Retinal pigment epithelial cell (primary cell): ENCODE results near the gene CIPC.

Source experiments
- DNase-seq: peaks from one replicate; pipeline ENCODE4 v3.0.0-alpha.2; 2010; ENCODE audit warnings: low read depth
- H3K4me3 ChIP-seq: 2 replicates; pipeline ENCODE4 v1.5.1; 2011; ENCODE audit warnings: mild to moderate bottlenecking, low read length, control low read depth, moderate library complexity
- TF ChIP-seq, protein P1 (sequence below): conservative IDR thresholded peaks from 2 replicates; pipeline ENCODE4 v1.5.1; 2011; ENCODE audit warnings: low read depth, low read length, control low read depth, inconsistent platforms

CIPC gene, protein sequence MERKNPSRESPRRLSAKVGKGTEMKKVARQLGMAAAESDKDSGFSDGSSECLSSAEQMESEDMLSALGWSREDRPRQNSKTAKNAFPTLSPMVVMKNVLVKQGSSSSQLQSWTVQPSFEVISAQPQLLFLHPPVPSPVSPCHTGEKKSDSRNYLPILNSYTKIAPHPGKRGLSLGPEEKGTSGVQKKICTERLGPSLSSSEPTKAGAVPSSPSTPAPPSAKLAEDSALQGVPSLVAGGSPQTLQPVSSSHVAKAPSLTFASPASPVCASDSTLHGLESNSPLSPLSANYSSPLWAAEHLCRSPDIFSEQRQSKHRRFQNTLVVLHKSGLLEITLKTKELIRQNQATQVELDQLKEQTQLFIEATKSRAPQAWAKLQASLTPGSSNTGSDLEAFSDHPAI

DNA sequence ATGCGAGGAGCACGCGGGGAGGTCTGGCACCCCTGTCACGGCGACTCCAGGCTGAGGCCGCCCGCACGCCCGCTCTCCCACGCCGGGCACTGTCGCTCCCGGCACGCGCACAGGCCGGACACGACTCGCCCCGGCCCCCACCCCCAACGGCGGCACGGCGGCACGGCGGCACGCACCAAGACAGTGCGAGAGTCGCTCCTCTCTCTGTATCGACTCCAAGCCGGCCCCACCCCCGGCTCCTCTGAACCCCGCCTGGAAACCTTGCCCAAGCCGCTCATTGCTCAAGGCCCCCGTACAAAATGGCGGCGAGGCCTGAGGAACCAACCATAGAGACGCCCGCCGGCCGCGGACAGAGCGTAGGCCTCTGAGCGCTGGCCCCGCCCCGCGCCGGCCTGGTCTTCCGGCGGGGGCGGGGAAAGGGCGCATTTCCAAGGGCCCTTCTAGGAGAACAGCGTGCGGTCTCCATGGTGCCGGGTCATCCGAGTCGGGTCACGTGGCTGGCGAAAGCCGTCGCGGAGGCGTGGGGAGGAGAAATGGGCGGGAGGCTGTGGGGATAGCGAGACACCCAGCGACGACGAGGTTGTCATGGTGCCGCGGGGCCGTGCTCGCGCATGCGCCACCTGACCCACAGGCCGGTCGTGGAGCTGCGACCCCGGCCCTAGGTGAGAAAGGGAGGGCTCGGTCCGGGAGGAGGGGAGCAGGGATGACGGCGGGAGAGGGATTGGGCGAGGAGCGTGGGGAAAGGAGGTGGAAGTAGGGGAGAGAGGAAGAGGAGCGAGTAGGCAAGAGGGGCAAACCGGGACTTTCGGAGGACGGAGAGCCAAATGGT lies at the start of gene CIPC:
TSS of gene CIPC (plus strand) at position 559 of the 829 bp plus-strand sequence. CDS start 7,451 bp downstream, outside the sequence.
- peak; percentile 94 for DNase-seq
- TF ChIP-seq, protein P1, sequence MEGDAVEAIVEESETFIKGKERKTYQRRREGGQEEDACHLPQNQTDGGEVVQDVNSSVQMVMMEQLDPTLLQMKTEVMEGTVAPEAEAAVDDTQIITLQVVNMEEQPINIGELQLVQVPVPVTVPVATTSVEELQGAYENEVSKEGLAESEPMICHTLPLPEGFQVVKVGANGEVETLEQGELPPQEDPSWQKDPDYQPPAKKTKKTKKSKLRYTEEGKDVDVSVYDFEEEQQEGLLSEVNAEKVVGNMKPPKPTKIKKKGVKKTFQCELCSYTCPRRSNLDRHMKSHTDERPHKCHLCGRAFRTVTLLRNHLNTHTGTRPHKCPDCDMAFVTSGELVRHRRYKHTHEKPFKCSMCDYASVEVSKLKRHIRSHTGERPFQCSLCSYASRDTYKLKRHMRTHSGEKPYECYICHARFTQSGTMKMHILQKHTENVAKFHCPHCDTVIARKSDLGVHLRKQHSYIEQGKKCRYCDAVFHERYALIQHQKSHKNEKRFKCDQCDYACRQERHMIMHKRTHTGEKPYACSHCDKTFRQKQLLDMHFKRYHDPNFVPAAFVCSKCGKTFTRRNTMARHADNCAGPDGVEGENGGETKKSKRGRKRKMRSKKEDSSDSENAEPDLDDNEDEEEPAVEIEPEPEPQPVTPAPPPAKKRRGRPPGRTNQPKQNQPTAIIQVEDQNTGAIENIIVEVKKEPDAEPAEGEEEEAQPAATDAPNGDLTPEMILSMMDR: no peak
- peak within 1 kb of the TSS; percentile 96 for H3K4me3 ChIP-seq

GRCh38 chr14:77051116-77051515 lies 46.9 kb upstream of the CIPC start:
- no peak overlapping the region for H3K4me3 ChIP-seq
- TF ChIP-seq, protein P1: no peak
- DNase-seq: no peak

DNA sequence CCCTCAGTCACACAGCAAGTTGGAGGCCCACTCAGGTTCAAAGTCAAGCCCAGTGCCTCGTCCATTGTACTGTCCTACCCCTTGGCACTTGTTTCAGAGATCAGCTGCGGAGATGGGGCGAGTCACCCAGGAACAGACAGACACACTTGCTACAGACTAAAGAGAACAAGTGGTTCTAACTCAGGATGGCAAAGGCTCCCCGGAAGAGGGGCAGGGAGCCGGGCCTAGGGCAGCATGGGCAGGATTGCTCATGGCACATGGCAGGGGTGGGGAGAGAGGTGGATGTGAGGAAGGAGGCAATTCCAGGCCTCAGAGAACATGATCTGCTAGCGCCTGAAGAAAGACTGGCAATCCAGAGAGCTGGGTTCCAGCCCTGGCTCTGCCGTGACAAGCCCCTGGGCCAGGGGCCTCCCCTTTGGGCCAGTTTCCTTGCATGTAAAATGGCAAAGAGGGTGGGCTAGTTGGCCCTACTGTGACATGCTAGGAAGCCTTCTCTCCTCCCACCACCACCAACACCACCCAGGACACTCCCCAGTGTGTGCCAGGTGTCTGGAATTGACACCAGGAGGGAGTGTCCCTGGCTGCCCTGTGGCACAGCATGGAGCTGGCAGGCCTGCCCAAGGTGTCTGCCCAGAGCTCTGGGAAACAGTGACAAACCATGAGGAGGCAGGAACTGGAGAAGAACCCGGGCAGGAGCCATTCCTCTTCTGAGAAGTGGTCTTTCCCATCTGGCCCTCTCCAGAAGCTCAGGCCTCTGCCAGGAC lies 45.6 kb upstream of the CIPC start:
- H3K4me3 ChIP-seq: no peak overlapping the region
- TF ChIP-seq, protein P1: no peak
- DNase-seq: no peak

DNA sequence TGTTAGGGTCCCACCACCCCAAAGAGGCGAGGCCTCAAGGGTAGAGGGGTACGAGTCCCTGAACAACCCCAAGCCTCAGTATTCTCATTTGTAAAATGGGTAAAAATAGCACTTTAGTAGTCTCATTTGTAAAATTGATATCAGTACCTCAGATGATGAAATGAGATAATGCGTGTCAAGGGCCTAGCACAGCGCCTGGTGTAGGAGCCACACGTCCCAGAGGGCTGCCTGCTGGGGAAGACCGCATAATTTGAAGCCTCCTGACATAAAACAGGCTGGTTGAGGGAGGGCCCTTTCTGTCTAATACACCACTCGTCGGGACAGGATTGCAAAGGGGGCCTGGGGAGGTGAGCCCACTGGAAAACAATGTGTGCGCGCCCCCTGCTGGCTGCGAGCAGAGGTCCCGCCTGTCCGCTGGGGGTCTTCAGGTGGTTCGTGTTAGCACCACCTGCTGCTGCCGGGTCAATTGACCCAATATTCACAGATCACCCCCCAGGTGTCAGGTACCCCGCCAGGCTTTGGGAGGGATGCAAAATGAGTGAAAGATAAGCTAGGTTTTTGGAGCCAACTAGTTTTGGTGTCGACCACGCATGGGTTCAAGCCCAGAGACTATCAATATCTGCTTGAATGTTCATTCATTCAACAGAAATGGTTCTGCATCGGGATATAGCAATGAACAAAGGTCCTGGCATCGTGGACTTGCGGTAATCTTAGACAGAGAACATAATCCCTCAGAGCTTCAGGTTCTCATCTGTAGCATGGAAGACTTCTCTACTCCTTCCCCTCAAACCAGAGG lies 44.8 kb upstream of the CIPC start:
- H3K4me3 ChIP-seq: no peak overlapping the region
- DNase-seq: no peak
- TF ChIP-seq, protein P1: peak; percentile 84

DNA sequence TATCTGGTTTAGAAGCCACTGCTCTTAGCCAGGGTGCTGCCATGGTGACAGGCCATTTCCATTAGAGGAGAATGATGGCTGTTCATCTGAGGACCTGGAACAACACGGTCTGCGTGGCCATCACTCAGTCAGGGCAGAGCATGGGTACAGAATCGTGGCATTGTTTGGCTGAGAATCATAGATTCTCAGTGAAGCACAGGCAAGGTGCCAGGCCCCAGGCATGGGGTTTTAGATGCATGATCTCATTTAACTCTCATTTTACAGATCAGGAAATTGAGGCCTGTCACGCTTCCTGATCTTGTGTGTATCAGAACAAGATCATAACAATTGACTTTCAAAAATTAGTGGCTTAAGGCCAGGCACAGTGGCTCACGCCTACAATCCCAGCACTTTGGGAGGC lies 42.8 kb upstream of the CIPC start:
- no peak for DNase-seq

GRCh38 chr14:77055981-77056380 lies 42.1 kb upstream of the CIPC start:
- TF ChIP-seq, protein P1: no peak
- no peak for DNase-seq
- H3K4me3 ChIP-seq: no peak overlapping the region

More for the DNA sequence above, 42.8 kb upstream of the CIPC start:
- no peak overlapping the region for H3K4me3 ChIP-seq
- TF ChIP-seq, protein P1: no peak
